Measurements from ENCODE around the gene CTDSPL. TPM values are rescaled to one million over a fixed set of nuclear protein-coding genes. Genes with fewer than 3 reads are reported as not detected.

The CTDSPL gene
- total RNA-seq, 1 experiment from 2014 or later: 27.4 TPM

DNA sequence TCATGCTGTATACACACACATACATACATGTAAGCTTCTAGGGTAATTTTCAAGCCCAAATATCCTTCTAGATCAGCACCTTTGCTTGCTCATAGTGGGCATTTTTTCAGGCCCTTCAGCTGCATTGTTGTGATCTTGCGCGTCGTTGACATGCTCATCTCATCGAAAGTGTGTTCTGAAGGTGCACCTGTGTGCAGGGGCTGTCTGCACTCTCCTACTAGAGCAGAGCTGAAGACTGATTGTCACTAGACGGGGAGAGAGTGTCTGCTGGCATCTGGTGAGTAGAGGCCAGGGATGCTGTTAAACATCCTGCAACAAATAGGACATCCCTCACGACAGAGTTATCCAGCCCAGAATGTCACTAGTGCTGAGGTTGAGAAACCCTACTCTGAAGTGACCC is 93.2 kb downstream of the CTDSPL start:
- no peak overlapping the region for H3K27ac ChIP-seq
- no peaks in the 10 kb centered on the region for H3K9me3 ChIP-seq (replicated peaks)
- peaks cover 6% of the 10 kb centered on the region for H3K36me3 ChIP-seq
- no peak overlapping the region for H3K4me3 ChIP-seq
- peaks cover 41% of the 10 kb centered on the region for H3K4me1 ChIP-seq (replicated peaks)
- DNase-seq (ENCODE audit: low read depth in 1 of 2, low spot score in 2 of 2): no peak
- H3K27me3 ChIP-seq (replicated peaks): no peaks in the 10 kb centered on the region

DNA sequence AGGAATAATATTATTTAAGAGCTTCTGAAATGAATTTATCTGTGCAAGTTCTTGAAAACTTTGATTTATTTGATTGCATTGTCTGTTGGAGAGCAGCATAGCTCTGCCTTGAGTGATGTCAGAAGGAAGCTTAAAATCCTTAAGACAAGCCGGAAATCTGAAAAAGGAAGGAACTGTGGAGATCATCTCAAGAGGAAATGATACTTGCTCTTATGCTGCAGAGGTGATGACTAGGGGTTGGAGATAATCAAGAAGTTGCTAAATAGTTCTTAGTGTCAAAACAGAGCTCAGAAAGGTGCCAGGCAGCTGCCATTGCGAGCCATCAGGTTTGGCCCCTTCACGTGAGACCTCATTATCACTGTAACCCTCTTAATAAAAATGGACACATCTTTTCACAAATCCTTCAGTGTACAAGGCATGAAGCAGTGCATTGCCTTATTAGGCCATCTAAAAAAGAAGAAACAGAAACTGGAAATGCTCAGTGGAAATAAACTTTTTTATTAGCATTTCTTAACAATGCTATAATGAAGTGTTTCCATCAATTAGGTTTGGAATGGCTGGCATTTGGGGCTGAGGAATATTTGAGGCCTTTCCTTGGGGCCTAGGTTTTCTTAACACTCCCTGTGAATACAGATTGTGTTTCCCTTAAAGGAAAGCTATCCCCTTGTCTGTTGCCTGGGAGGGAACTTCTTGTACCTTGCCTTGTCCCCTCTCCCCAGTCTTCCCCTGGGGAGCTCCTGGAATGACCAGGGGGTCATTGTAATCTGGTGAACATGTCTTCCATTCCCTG is 94.4 kb downstream of the CTDSPL start:
- H3K4me3 ChIP-seq: no peak overlapping the region
- peak in 1 of 2 experiments; percentile 4 for DNase-seq (ENCODE audit: low read depth in 1 of 2, low spot score in 2 of 2)
- H3K27me3 ChIP-seq (replicated peaks): no peaks in the 10 kb centered on the region
- no peaks in the 10 kb centered on the region for H3K9me3 ChIP-seq (replicated peaks)
- H3K36me3 ChIP-seq: peaks cover 6% of the 10 kb centered on the region
- no peak overlapping the region for H3K27ac ChIP-seq
- peaks cover 29% of the 10 kb centered on the region for H3K4me1 ChIP-seq (replicated peaks)

DNA sequence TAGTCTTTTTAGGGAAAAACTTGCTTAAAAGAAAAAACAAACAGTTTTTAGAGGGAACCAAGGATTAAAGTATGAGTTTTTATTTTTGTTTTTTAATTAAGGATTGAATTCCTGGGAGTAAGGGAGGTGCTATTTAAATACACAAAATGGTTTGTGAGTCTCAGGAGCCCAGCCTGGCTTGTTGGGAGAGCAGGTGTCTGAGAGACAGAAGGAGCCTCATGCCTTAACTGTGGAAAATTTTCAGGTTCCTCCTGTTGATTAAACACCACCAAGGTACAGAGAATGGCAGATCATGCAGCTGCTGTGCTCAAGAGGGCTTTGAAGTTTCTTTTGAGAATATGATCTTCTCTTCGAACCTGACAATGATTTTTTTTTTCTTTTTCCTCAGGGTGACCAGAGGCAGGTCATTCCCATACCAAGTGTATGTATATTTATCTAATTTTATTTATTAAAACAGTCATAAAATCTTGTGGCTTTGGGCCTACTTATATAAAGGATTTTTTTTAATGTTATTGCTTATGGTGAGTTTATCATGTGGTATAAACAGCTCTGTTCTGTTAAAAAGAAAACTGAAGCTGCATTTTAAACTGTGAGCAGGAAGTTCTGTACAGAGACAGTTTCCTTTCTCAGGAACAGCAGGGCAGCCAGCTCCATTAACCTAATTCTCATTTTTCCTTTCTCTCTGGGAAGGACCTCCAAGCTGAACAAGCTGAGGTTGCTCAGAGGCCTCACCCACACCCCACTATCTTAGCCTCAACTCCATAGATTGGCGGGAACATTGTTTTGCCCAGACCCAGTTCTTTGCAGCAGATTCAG is 95.3 kb downstream of the CTDSPL start:
- Histone ChIP-seq H3K9me3 (replicated peaks) (no peaks in the 10 kb centered on the region), H3K27me3 (replicated peaks) (no peaks in the 10 kb centered on the region), H3K36me3 (peaks cover 6% of the 10 kb centered on the region), H3K4me1 (replicated peaks) (peaks cover 24% of the 10 kb centered on the region), H3K27ac (no peak overlapping the region), H3K4me3 (no peak overlapping the region)
- peak in 1 of 2 experiments; percentile 12 for DNase-seq (ENCODE audit: low read depth in 1 of 2, low spot score in 2 of 2)

DNA sequence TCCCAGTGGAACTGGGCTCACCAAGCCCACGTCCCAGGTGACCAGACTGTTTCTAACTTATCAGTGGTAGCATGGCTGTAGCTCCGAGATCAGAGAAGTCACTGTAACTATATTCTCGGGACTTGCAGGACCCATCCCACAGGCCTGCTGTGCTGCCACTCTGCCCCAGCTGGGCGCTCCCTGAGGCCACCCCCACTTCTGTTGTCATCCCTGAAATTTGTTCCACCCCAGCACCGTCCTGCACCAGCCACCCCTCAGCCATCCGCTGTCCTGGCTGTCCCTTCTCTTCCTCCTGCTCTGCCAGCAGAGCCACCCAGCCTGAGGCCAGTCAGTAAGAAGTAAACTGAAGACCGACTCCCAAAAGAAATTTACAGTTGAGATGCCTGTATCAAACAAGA is 95.9 kb downstream of the CTDSPL start:
- no peaks in the 10 kb centered on the region for H3K9me3 ChIP-seq (replicated peaks)

DNA sequence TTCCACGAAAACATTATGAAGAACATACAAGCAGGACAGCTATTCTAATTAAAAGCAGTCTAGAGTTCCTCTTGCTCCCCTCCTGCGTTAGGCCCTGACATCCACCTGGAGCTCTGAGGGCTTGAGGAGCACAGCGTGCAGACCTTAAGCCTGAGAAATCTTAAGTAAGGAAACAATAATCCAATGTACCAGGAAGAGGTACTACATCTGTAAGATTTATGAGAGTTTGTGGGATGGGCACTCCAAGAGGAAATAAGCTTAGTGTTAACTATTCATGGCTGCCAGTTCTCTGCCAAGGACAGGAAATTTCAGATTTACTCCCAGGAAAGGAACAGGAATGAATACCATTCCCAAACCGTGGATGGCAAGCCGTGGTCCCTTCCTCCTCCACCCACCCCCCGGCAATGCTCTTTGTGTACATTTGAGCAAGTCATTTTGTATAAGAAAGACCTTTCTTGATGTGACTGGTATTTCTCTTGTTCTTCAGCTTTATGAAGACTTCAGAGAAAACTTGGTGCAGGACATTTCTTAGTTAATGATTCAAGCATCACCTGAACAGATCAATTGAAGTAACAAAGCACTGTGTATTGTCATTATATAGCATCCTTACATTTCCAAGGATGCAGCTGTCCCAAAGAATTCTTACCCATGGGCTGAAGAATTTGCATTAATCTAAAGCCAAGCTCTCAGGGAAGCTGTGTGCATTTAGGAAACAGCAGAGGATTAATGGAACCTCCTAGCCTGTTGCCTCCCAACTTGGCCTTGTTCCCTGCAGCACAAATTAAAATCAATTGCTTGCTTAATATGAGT is 100.1 kb downstream of the CTDSPL start:
- H3K9me3 ChIP-seq (replicated peaks): no peaks in the 10 kb centered on the region
- no peak for DNase-seq (ENCODE audit: low read depth in 1 of 2, low spot score in 2 of 2)
- no peaks in the 10 kb centered on the region for H3K36me3 ChIP-seq
- no peak overlapping the region for H3K4me3 ChIP-seq
- H3K27ac ChIP-seq: no peak overlapping the region
- H3K27me3 ChIP-seq (replicated peaks): no peaks in the 10 kb centered on the region
- H3K4me1 ChIP-seq (replicated peaks): peaks cover 5% of the 10 kb centered on the region

More for the DNA sequence above, 95.9 kb downstream of the CTDSPL start:
- no peak for DNase-seq (ENCODE audit: low read depth in 1 of 2, low spot score in 2 of 2)
- Histone ChIP-seq H3K27ac (no peak overlapping the region), H3K36me3 (peaks cover 6% of the 10 kb centered on the region), H3K4me1 (replicated peaks) (peaks cover 18% of the 10 kb centered on the region), H3K4me3 (no peak overlapping the region), H3K27me3 (replicated peaks) (no peaks in the 10 kb centered on the region)

DNA sequence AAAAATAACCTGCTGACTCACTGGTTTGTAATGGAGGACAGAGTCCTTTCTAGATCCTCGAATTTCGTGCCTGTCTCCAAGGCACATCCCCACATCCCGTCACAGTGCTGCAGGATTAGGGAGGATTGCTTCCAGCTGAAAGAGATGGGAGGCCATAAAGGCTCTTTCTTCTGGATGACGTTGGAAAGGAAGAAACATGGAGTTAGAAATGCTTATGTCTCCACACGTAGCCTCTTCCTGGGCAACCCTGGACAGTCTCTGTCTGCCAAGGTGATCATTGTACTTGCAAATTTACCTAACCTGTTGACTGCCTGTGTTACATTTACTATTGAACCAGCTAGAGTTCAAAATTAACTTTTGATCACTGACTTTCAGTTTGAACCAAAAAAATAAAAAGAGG is 101.3 kb downstream of the CTDSPL start:
- Histone ChIP-seq H3K27me3 (replicated peaks) (no peaks in the 10 kb centered on the region), H3K36me3 (no peaks in the 10 kb centered on the region), H3K9me3 (replicated peaks) (no peaks in the 10 kb centered on the region), H3K4me1 (replicated peaks) (peaks cover 3% of the 10 kb centered on the region), H3K27ac (no peak overlapping the region), H3K4me3 (no peak overlapping the region)
- DNase-seq (ENCODE audit: low read depth in 1 of 2, low spot score in 2 of 2): no peak

DNA sequence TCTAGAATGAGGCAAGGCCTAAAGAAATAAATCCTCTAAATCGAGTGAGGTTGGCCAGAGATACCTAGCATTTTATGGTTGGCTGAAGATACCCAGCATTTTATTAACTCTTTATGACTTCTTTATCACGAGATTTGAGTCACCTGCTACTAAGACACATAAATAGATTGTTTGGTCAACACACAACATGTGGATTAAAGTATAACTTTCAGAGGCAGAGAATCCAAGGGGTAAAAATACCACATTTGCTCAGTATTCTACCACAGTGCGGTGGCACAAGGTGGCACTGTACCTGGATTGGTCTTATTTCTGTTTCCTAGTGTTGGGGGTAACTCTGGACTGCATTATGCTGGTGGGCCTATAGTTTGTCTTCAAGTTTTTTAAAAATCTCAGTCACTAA is 102.0 kb downstream of the CTDSPL start:
- H3K27me3 ChIP-seq (replicated peaks): no peaks in the 10 kb centered on the region
- H3K36me3 ChIP-seq: peaks cover 6% of the 10 kb centered on the region; the same call in 1 of the 2 replicates
- no peak overlapping the region for H3K4me3 ChIP-seq
- no peak for DNase-seq (ENCODE audit: low read depth in 1 of 2, low spot score in 2 of 2)
- H3K27ac ChIP-seq: no peak overlapping the region
- H3K9me3 ChIP-seq (replicated peaks): no peaks in the 10 kb centered on the region
- H3K4me1 ChIP-seq (replicated peaks): peaks cover 3% of the 10 kb centered on the region

DNA sequence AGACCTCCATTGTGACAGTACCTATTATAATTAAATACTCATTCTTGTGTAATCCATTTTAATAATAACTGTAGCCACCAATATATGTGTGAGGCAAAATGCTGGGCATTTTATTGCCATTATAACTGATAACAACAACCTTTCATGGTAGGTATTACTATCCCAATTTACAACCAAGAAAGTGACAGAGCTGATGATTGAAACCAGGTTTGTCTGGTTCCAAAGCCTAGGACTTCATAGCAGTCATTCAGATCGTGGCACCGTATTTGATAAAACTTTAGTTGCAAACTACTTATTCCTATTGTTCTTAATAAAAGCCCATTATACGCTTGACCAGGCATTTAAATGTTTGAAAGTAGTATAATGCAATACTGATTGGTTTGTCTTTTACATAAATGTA is 102.5 kb downstream of the CTDSPL start:
- H3K9me3 ChIP-seq (replicated peaks): no peaks in the 10 kb centered on the region
- H3K4me1 ChIP-seq (replicated peaks): peaks cover 3% of the 10 kb centered on the region

DNA sequence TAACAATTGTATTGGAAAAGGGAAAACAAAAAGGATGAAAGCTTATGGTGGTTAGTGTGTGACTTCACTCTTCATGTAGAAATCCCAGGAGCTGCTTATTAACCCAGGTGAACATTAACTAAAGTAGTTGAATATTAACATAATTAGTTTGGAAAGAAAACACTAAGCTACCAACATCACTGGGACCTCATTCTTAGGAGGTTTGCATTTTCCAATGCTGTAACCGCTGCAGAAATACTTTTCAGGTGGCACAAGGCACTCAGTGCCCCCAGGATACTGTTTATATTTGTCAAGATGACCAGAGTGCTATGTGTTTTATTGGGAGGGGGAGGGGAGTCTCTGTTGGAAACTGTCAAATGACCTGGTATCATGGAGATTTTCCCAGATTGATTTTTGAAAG is 103.0 kb downstream of the CTDSPL start:
- Histone ChIP-seq H3K4me1 (replicated peaks) (peaks cover 3% of the 10 kb centered on the region), H3K4me3 (no peak overlapping the region)
- no peak for DNase-seq (ENCODE audit: low read depth in 1 of 2, low spot score in 2 of 2)

More for the DNA sequence above, 102.5 kb downstream of the CTDSPL start:
- Histone ChIP-seq H3K4me3 (no peak overlapping the region), H3K27ac (no peak overlapping the region), H3K36me3 (peaks cover 6% of the 10 kb centered on the region; the same call in 1 of the 2 replicates), H3K27me3 (replicated peaks) (no peaks in the 10 kb centered on the region)
- DNase-seq (ENCODE audit: low read depth in 1 of 2, low spot score in 2 of 2): no peak

DNA sequence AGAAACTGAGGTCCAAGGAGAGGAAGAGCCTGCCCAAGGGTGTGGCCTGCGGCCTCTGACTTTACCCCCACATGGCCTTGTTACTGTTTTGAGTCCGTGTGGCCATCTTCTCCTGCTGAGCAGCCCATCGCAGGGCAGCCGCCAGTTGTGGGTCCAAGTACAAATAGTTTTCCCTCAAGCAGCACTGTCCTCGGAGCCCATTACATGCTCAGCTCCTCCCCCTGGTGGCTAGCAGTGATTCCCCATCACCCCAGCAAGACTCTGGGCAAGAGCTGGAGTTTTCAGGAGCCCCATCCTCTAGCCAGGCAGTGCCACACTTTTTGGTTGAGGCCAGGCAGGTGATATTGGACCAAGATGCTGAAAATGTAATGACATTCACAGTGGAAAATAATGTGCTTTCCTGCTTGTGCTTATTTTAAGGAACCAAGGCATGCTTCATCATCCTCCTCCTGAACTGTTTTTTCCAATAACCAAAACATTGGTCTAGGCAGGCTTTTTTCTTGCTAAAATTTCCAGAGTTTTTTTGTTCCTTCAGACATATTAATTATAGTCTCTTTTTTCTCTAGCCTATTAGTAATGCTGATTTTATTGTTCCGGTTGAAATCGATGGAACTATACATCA is 105.7 kb downstream of the CTDSPL start:
- no peak overlapping the region for H3K27ac ChIP-seq

More for the DNA sequence above, 103.0 kb downstream of the CTDSPL start:
- H3K27me3 ChIP-seq (replicated peaks): no peaks in the 10 kb centered on the region
- no peak overlapping the region for H3K27ac ChIP-seq
- H3K9me3 ChIP-seq (replicated peaks): no peaks in the 10 kb centered on the region
- H3K36me3 ChIP-seq: peaks cover 6% of the 10 kb centered on the region; the same call in 1 of the 2 replicates

DNA sequence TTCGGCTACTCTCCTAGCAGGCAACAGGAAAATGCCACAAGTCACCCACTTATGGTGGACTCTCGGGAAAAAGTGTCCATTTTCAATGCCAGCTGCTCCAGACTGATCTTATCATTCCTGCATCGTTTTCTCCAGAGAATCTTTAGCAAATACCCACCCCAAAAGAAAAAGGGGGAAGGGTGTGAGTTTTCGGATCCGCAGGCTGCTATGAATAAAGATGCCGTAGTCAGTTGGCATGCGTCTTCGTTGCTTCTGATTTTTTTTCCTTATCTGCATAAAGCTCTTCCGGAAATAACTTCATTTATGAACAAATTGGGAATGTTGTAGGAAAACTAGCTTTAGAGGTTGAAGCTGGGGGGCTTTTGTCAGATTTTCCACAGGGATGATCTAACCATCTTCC is 106.5 kb downstream of the CTDSPL start:
- H3K9me3 ChIP-seq (replicated peaks): no peaks in the 10 kb centered on the region
- no peak for DNase-seq (ENCODE audit: low read depth in 1 of 2, low spot score in 2 of 2)
- H3K4me3 ChIP-seq: no peak overlapping the region
- no peak overlapping the region for H3K27ac ChIP-seq
- H3K4me1 ChIP-seq (replicated peaks): peaks cover 3% of the 10 kb centered on the region
- peaks cover 6% of the 10 kb centered on the region; the same call in 1 of the 2 replicates for H3K36me3 ChIP-seq
- H3K27me3 ChIP-seq (replicated peaks): no peaks in the 10 kb centered on the region

More for the DNA sequence above, 105.7 kb downstream of the CTDSPL start:
- H3K4me3 ChIP-seq: no peak overlapping the region
- H3K27me3 ChIP-seq (replicated peaks): no peaks in the 10 kb centered on the region
- peaks cover 6% of the 10 kb centered on the region; the same call in 1 of the 2 replicates for H3K36me3 ChIP-seq
- H3K9me3 ChIP-seq (replicated peaks): no peaks in the 10 kb centered on the region
- H3K4me1 ChIP-seq (replicated peaks): peaks cover 3% of the 10 kb centered on the region
- peak; percentile 56 to 70 for DNase-seq (ENCODE audit: low read depth in 1 of 2, low spot score in 2 of 2)

DNA sequence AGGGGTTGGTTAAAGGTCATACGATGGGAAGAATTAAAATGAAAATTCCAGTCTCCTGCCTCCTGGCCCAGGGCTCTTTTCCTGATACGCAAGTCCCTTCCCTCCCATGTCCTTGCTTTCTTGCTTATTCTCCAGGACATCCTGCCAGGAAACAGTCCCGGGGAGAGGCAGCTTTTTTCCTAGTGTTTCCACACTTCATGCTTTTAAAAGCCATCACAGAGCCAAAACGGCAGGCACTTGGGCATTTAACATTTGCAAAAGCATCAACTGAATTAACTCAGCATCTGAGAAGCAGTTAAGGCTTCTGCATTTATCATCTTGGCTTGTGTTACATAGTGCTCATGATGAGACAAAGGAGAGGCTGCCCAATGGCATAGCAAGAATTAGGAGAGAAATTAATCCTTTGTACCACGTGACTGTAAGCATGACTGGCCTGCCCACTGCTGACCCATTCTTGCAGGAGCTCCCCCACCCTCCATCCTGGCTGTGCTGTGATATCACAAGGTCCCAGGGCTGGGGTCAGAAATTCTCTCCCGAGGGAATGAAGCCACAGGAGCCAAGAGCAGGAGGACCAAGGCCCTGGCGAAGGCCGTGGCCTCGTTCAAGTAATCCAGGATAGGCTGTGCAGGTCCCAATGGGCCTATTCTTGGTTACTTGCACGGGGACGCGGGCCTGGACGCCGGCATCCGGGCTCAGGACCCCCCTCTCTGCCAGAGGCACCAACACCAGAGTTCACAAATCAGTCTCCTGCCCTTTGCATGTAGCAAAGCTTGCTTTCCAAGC is 107.3 kb downstream of the CTDSPL start:
- DNase-seq (ENCODE audit: low read depth in 1 of 2, low spot score in 2 of 2): no peak
- H3K27ac ChIP-seq: no peak overlapping the region
- peaks cover 11% of the 10 kb centered on the region for H3K4me1 ChIP-seq (replicated peaks)
- peaks cover 6% of the 10 kb centered on the region; the same call in 1 of the 2 replicates for H3K36me3 ChIP-seq
- H3K9me3 ChIP-seq (replicated peaks): no peaks in the 10 kb centered on the region
- H3K27me3 ChIP-seq (replicated peaks): no peaks in the 10 kb centered on the region
- H3K4me3 ChIP-seq: no peak overlapping the region

All from SJSA1 (cell line).